Heart left ventricle (tissue), 16 donors: ENCODE data around the gene SPCS2. TPM values are rescaled to one million over a fixed set of nuclear protein-coding genes. Genes with fewer than 3 reads are reported as not detected.
A peak's percentile ranks its signal among the peaks of the same experiment; 100 is the strongest.

Experiments
- ATAC-seq, 4 donors: fragments of 200-7000 bp; cut with Tn5 transposase; one replicate each; pipeline ENCODE4 v1.9.1; 2020 to 2022; ENCODE audit warnings: moderate library complexity in 4 of 4, mild to moderate bottlenecking in 3 of 4, moderate number of reproducible peaks in 1 of 4
- DNase-seq, 5 donors: peaks; one replicate each; pipeline ENCODE4 v3.0.0-alpha.2; 2020
- H3K27ac ChIP-seq, 12 donors: fragments of 200-600 bp; sonication (generic) in 4 of 12; one replicate each; pipeline versions ENCODE4 v1.5.0 to v1.8.0; 2016 to 2022; ENCODE audit warnings: mild to moderate bottlenecking in 2 of 12
- H3K27me3 ChIP-seq, 9 donors: fragments of 200-600 bp; sonication (generic) in 2 of 9; one replicate each; pipeline versions ENCODE4 v1.5.1 to v1.8.0; 2016 to 2022; ENCODE audit warnings: mild to moderate bottlenecking in 3 of 9
- H3K36me3 ChIP-seq, 9 donors: fragments of 200-600 bp; sonication (generic) in 2 of 9; one replicate each; pipeline versions ENCODE4 v1.5.0 to v1.8.0; 2018 to 2022; ENCODE audit warnings: mild to moderate bottlenecking in 2 of 9
- H3K4me1 ChIP-seq, 12 donors: fragments of 200-600 bp; sonication (generic) in 4 of 12; one replicate each; pipeline versions ENCODE4 v1.5.0 to v1.8.0; 2016 to 2022; ENCODE audit warnings: mild to moderate bottlenecking in 3 of 12
- H3K4me3 ChIP-seq, 12 donors: fragments of 200-600 bp; sonication (generic) in 4 of 12; one replicate each; pipeline versions ENCODE4 v1.5.0 to v1.8.0; 2017 to 2022; ENCODE audit warnings: mild to moderate bottlenecking in 9 of 12, moderate library complexity in 4 of 12
- H3K9me3 ChIP-seq, 12 donors: fragments of 200-600 bp; sonication (generic) in 4 of 12; one replicate each; pipeline versions ENCODE4 v1.5.0 to v1.8.0; 2016 to 2022; ENCODE audit warnings: mild to moderate bottlenecking in 1 of 12
- CTCF ChIP-seq, 12 donors: fragments of 200-600 bp; sonication (generic) in 4 of 12; IDR thresholded peaks; one replicate each; pipeline versions ENCODE4 v1.5.0 to v1.8.0; 2018 to 2022; ENCODE audit warnings: antibody characterized with exemption in 12 of 12, mild to moderate bottlenecking in 5 of 12
- POLR2A ChIP-seq, 2 donors: fragments of 450-650 bp; IDR thresholded peaks; one replicate each; pipeline ENCODE4 v1.6.1; 2017; ENCODE audit warnings: antibody characterized with exemption in 2 of 2, mild to moderate bottlenecking in 2 of 2, moderate library complexity in 2 of 2
- WGBS, 4 donors: extraction: QIAGEN DNeasy Blood & Tissue Kit in 2 of 4; methylation state at CpG; one replicate each; pipeline versions ENCODE4 v1.1.5 to v1.1.7; 2013 to 2018; 5-methylcytosine and 5-hydroxymethylcytosine counted together
- intact Hi-C, 10 donors: fragments of 100-400 bp; cut with DNase I; formaldehyde crosslinking; loops; one replicate each; pipeline versions ENCODE4 v1.11.1 to v1.14.2; 2022
- long read RNA-seq, 3 donors: library from polyadenylated mRNA; unstranded; transcript quantifications; one replicate each; pipeline ENCODE4 v2.0.0, GENCODE V29; 2020 to 2021
- polyA plus RNA-seq, 2 donors: library from polyadenylated mRNA; stranded (reverse); fragments of 200-250 nt; gene quantifications; one replicate each; pipeline ENCODE4 v1.2.3, GENCODE V29; 2013
- total RNA-seq, 9 donors: library from RNA; depleted of rRNA in 2 of 9; stranded (reverse); fragments of >200 nt in 2 of 9; fragmentation: NEBNext Ultra II Directional in 3 of 9; extraction: Animal tissue kit (Norgen Biotek cat#: 25700) in 3 of 9; gene quantifications; one replicate each; pipeline versions ENCODE4 v1.1.0 to v1.2.4, GENCODE V29; 2016 to 2023
- donor health status: ischemic (EF 13 %, LVEDD 7.1; RV severe dilation, severe dysfunction).
- donor health status: healthy with polysubstance abuse.
- donor health status: DM: no; HTN: yes; CAD: no.
- donor health status: DM: no; HTN: no; CAD: no.
- donor health status: ischemic (EF 25% LVEDD 6.9; RV normal size, moderate dysfunction).
- donor health status: ischemic (EF 25% LVEDD 5.7; RV mildly dilated, moderate dysfunction).
- donor health status: healthy.
- donor health status: DM: yes; HTN: yes; CAD: no.
- donor health status: ischemic (EF 35%, LVEDD 5.7; RV mildly dilated, moderate dysfunction).
- donor health status: nonischemic (EF 11% LVEDD 7.7; RV severe dilation, severe dysfunction).
- donor health status: DM: yes; HTN: yes; CAD: no.
- donor health status: PGD.
- donor health status: ischemic (EF 29% LVEDD 5.4; RV normal size, mild dysfunction).
- donor health status: nonischemic (EF 23%, LVEDD 6.1; RV moderate dilation, normal function).

Gene SPCS2
- total RNA-seq (100 to 1,000 TPM in 6 of 9 donors, 10 to 100 TPM in 3; 21.8 to 136 (median 109) TPM), polyA plus RNA-seq (100 to 1,000 TPM; 117 to 123 TPM)
- long read RNA-seq, donor 1, partial matches to known transcripts: 2 of 6 reads
- long read RNA-seq, donor 1, other reads (novel, unspliced or antisense): 0 of 6 reads
- long read RNA-seq, donor 2, partial matches to known transcripts: 3 of 14 reads
- long read RNA-seq, donor 2, other reads (novel, unspliced or antisense): 7 of 14 reads
- long read RNA-seq, donor 3, partial matches to known transcripts: 0 of 8 reads
- long read RNA-seq, donor 3, other reads (novel, unspliced or antisense): 4 of 8 reads

- peak; percentile 99 to 100 (median 99) for DNase-seq
Observed at GRCh38 chr11:74948898-74949752, at the start of gene SPCS2, which contains the start of gene XRRA1. TSS of gene SPCS2 (plus strand) at chr11:74949266. CDS start at chr11:74949286, 20 bp downstream. TSS of gene XRRA1 (minus strand) at chr11:74949091. CDS start at chr11:74940878, 8,213 bp downstream.

GRCh38 chr11:74902342-74902741 lies 46.7 kb upstream of the SPCS2 start:
- 96 to 99% (median 98%) methylated on average over 4 of the region's 4 CpGs for WGBS, 4 donors
- Histone ChIP-seq H3K36me3 (peaks cover 0 to 45% (median 11%) of the 10 kb centered on the region in 9 donors), H3K9me3 (peaks cover 0 to 47% (median 20%) of the 10 kb centered on the region in 12 donors), H3K27me3 (no peaks in the 10 kb centered on the region), H3K4me3 (no peak overlapping the region), H3K27ac (no peak overlapping the region), H3K4me1 (peaks cover 0 to 16% (median 10%) of the 10 kb centered on the region in 12 donors)
- TF ChIP-seq CTCF (IDR thresholded peaks at IDR 0.05) (no peak), POLR2A (IDR thresholded peaks at IDR 0.05) (no peak)
- intact Hi-C loops: no loop called here
- ATAC-seq (no peak), DNase-seq (no peak)

More at GRCh38 chr11:74948898-74949752, at the start of gene SPCS2, which contains the start of gene XRRA1:
- TF ChIP-seq POLR2A (IDR thresholded peaks at IDR 0.05) (peak; percentile 61 to 78), CTCF (IDR thresholded peaks at IDR 0.05) (no peak)
- Histone ChIP-seq H3K27ac (peak within 1 kb of the TSS; percentile 5 to 91 (median 88)), H3K36me3 (peaks cover 0 to 22% (median 9%) of the 10 kb centered on the region in 9 donors), H3K9me3 (no peaks in the 10 kb centered on the region), H3K4me1 (peaks cover 0 to 56% (median 34%) of the 10 kb centered on the region in 12 donors), H3K4me3 (peak within 1 kb of the TSS; percentile 72 to 96 (median 84)), H3K27me3 (no peaks in the 10 kb centered on the region)
- 0 to 2% (median 0%) methylated on average over 62 to 67 of the region's 67 CpGs for WGBS, 4 donors
- ATAC-seq: peak; percentile 99 to 100 (median 99)
- intact Hi-C loops: loop anchor here in 2 of 10 donors (5.0 kb wide), 2 partner anchors 38 to 73 kb away; partner anchors contain the start of gene NEU3 (in 1 of the 2)

- 27 to 41% (median 31%) methylated on average over 3 of the region's 3 CpGs for WGBS, 4 donors
- TF ChIP-seq CTCF (IDR thresholded peaks at IDR 0.05): no peak
- no peak for TF ChIP-seq POLR2A (IDR thresholded peaks at IDR 0.05)
- Histone ChIP-seq H3K4me1 (peaks cover 0 to 28% (median 10%) of the 10 kb centered on the region in 12 donors), H3K27ac (peak overlapping the region in 9 of 12 donors; percentile 22 to 62 (median 52)), H3K36me3 (peaks cover 0 to 75% (median 29%) of the 10 kb centered on the region in 9 donors), H3K27me3 (no peaks in the 10 kb centered on the region), H3K9me3 (peaks cover 0 to 23% (median 16%) of the 10 kb centered on the region in 12 donors), H3K4me3 (peak overlapping the region in 2 of 12 donors; percentile 1 to 9)
- ATAC-seq (peak in 2 of 4 donors; percentile 56 to 61), DNase-seq (no peak)
- intact Hi-C loops: no loop called here
Observed at GRCh38 chr11:74905326-74905725, 43.7 kb upstream of the SPCS2 start.
